Lower lobe of right lung (tissue), 2 donors: Measurements from ENCODE around the gene SUSD3. TPM values are rescaled to one million over a fixed set of nuclear protein-coding genes. Genes with fewer than 3 reads are reported as not detected.
A peak's percentile ranks its signal among the peaks of the same experiment; 100 is the strongest.

Source experiments
- ATAC-seq, 2 donors: fragments of 200-7000 bp; cut with Tn5 transposase; one replicate each; pipeline ENCODE4 v1.9.1; 2020 to 2022; ENCODE audit warnings: mild to moderate bottlenecking in 2 of 2, moderate library complexity in 2 of 2
- DNase-seq: peaks from one replicate; pipeline ENCODE4 v3.0.0-alpha.2; 2020
- H3K27ac ChIP-seq: fragments of 200-600 bp; one replicate; pipeline ENCODE4 v1.8.0; 2022
- H3K27me3 ChIP-seq: fragments of 200-600 bp; one replicate; pipeline ENCODE4 v1.8.0; 2022; ENCODE audit warnings: low read depth
- H3K36me3 ChIP-seq: fragments of 200-600 bp; one replicate; pipeline ENCODE4 v1.8.0; 2022; ENCODE audit warnings: mild to moderate bottlenecking
- H3K4me1 ChIP-seq: fragments of 200-600 bp; one replicate; pipeline ENCODE4 v1.8.0; 2022
- H3K4me3 ChIP-seq: fragments of 200-600 bp; one replicate; pipeline ENCODE4 v1.8.0; 2022; ENCODE audit warnings: mild to moderate bottlenecking
- H3K9me3 ChIP-seq: fragments of 200-600 bp; one replicate; pipeline ENCODE4 v1.8.0; 2022
- CTCF ChIP-seq: fragments of 200-600 bp; IDR thresholded peaks from one replicate; pipeline ENCODE4 v1.8.0; 2022; ENCODE audit warnings: antibody characterized with exemption, mild to moderate bottlenecking
- intact Hi-C: fragments of 100-400 bp; cut with DNase I; formaldehyde crosslinking; loops from one replicate; pipeline ENCODE4 v1.11.0; 2022
- total RNA-seq: library from RNA; stranded (reverse); fragmentation: NEBNext Ultra II Directional; extraction: Animal tissue kit (Norgen Biotek cat#: 25700); gene quantifications from one replicate; pipeline ENCODE4 v1.2.1, GENCODE V29; 2021
- donor health status: DM: no; HTN: yes; CAD: no; lungs with severe emphysema.

The SUSD3 gene
- total RNA-seq, 1 donor from 2014 or later: 5.3 TPM

- peak overlapping the region; percentile 67 for H3K27ac ChIP-seq
- H3K36me3 ChIP-seq: peaks cover 36% of the 10 kb centered on the region
- no peak for TF ChIP-seq CTCF
- ATAC-seq (peak; percentile 53 to 58), DNase-seq (peak; percentile 77)
- intact Hi-C loops: no loop called here
- no peaks in the 10 kb centered on the region for H3K9me3 ChIP-seq
- H3K4me3 ChIP-seq: no peak overlapping the region
- no peaks in the 10 kb centered on the region for H3K27me3 ChIP-seq
- peaks cover 65% of the 10 kb centered on the region for H3K4me1 ChIP-seq
Observed at GRCh38 chr9:93127395-93127911, 69.0 kb downstream of the SUSD3 start.

- Histone ChIP-seq H3K9me3 (no peaks in the 10 kb centered on the region), H3K4me1 (peaks cover 72% of the 10 kb centered on the region), H3K4me3 (no peak overlapping the region), H3K36me3 (peaks cover 29% of the 10 kb centered on the region), H3K27me3 (no peaks in the 10 kb centered on the region), H3K27ac (peak overlapping the region; percentile 67)
- ATAC-seq (no peak), DNase-seq (peak; percentile 39)
- TF ChIP-seq CTCF: no peak
- intact Hi-C loops: no loop called here
Observed at GRCh38 chr9:93128011-93128714, 69.7 kb downstream of the SUSD3 start.

GRCh38 chr9:93128715-93129224 is 70.3 kb downstream of the SUSD3 start:
- Histone ChIP-seq H3K4me3 (no peak overlapping the region), H3K36me3 (peaks cover 23% of the 10 kb centered on the region), H3K4me1 (peaks cover 75% of the 10 kb centered on the region), H3K9me3 (no peaks in the 10 kb centered on the region), H3K27me3 (no peaks in the 10 kb centered on the region), H3K27ac (peak overlapping the region; percentile 67)
- no peak for TF ChIP-seq CTCF
- ATAC-seq (no peak), DNase-seq (no peak)
- intact Hi-C loops: no loop called here

- H3K27me3 ChIP-seq: no peaks in the 10 kb centered on the region
- DNase-seq (no peak), ATAC-seq (no peak)
- H3K27ac ChIP-seq: peak overlapping the region; percentile 67
- H3K4me1 ChIP-seq: peaks cover 75% of the 10 kb centered on the region
- no peak overlapping the region for H3K4me3 ChIP-seq
- H3K36me3 ChIP-seq: peaks cover 18% of the 10 kb centered on the region
- intact Hi-C loops: no loop called here
- H3K9me3 ChIP-seq: no peaks in the 10 kb centered on the region
- TF ChIP-seq CTCF: no peak
Observed at GRCh38 chr9:93129286-93129685, 70.8 kb downstream of the SUSD3 start.

GRCh38 chr9:93129691-93130500 is 71.4 kb downstream of the SUSD3 start:
- peak overlapping the region; percentile 98 for H3K27ac ChIP-seq
- TF ChIP-seq CTCF: no peak
- no peaks in the 10 kb centered on the region for H3K9me3 ChIP-seq
- DNase-seq (no peak), ATAC-seq (no peak)
- peaks cover 12% of the 10 kb centered on the region for H3K36me3 ChIP-seq
- H3K4me3 ChIP-seq: no peak overlapping the region
- no peaks in the 10 kb centered on the region for H3K27me3 ChIP-seq
- intact Hi-C loops: no loop called here
- H3K4me1 ChIP-seq: peaks cover 80% of the 10 kb centered on the region
